Putamen (tissue), 1 donor: ENCODE measurements around the gene FMNL2.
A peak's percentile ranks its signal among the peaks of the same experiment; 100 is the strongest.

ENCODE experiments used
- DNase-seq: peaks from one replicate; pipeline ENCODE4 v3.0.0-alpha.2; 2016; ENCODE audit warnings: low spot score

FMNL2 gene

DNA sequence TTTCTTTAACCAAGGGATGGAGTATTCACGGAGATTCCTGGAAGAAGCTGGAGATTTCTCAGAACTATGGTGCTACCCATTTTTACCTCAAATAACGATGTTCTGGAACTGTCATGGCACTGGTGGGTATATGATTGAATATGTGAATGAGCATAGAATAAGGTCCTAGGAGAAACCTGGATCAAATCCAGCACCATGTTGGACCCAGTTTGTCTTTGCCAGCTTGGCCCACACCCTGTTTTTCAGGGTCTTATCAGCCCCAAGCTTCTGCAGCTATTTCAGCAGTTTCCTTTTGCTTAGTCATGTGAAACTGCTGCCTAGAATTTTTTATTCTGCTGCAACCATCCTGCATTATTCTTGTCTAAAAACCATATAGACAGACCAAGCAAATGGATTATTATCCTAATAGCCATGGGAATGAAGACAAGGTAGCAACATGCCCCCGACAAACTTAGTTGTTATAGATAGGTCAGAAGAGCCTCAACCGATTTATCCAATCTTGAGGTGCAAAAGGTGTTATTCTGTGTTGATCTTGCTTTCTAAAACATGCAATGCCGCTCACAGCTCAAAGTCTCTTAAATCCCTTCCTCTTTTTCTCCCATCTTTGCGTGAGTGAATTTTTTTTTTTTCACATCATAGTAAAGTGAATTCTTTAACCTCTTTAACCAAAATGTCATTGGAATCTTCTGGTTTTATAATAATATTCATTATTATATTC is 248.7 kb downstream of the FMNL2 start:
- no peak for DNase-seq

DNA sequence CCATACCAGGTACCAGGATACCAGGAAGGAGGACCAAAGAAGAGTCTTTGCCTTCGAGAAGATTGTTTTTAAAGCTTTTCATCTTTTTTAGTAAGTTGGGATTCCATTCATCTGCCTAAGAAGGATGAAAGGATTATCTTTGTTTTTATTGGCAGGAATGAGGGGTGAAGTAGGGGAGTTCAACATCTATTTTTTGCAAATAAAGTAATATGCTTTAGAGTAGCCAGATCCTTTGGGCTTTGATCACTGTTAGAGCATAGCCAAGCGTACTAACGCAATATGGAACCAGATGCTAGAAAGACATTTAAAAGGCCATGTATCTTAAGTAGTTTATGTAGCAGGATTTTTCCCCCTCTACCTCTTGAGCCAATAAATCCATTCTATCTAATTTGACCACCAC is 249.3 kb downstream of the FMNL2 start:
- no peak for DNase-seq

GRCh38 chr2:152585830-152586484 is 251.0 kb downstream of the FMNL2 start:
- DNase-seq, result no peak

DNA sequence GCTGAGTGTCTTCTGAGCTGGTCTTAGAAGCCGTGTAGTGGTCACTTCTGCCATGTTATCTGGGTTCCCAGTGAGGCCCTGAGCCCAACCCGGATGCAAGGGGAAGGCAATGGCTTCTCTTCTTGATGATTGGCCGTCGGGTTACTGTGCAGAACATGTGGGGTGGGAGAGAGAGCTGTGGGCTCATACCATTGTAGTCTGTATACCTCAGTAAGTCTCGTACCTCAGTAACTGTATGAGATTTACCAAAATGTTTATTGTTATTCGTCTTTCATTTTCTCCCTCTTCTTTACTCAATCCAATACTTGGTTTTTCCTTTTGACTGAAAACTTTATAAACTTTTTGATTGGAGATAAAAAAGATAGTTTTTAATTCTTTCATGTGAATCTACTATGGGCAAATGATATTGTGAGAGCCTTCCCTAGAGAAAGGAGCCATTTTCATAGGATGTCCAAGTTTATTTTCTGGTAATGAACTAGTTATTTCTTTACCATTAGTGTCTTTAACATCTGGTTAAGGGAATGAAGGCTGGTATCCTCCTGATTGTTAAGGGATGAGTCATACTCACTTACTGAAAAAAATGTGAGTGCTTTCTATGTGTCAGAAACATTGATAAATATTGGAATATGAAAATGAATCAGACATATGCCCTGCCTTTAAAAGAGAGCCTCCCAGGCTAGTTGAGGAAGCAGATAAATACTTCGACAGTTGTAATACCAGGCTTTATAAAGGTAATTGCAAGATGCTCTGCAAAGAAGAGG is 252.4 kb downstream of the FMNL2 start:
- no peak for DNase-seq

- no peak for DNase-seq
Observed at GRCh38 chr2:152588998-152589397, 254.0 kb downstream of the FMNL2 start.

GRCh38 chr2:152594022-152594766 is 259.2 kb downstream of the FMNL2 start:
- peak; percentile 37 for DNase-seq

- no peak for DNase-seq
Observed at GRCh38 chr2:152594792-152595191, 259.8 kb downstream of the FMNL2 start.

DNA sequence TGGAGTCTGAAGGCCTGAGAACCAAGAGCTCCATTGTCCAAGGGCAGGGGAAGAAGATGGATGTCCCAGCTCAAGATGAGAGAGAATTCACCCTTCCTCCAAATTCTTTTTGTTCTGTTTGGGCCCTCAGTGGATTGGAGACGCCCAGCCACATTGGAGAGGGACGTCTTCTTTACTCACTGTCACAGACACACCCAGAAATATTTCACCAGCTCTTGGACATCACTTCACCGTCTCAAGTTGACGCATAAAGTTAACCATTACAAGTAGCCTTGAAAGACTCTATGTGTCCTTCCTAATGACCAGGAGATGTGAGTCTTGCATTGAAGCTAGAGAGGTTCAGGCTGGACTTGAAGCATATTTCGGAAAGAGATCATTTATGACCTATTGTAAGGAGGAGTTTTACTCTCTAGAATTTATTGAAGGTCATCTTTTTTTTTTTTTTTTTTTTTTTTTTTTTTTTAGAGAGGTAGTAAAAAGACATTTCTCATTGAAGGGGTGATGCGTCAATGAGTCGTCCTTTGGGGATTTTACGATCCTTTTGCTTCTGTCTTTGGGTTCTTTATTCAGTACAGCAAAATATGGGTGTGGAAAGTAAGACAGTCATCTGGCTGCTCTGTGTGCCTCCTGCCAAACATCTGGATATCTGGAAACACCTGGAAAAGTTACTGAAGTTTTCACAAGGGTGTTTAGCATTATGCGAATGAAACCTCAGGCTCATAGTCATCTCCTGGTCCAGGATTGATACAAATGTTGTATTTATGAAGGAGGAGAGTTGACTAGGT is 264.2 kb downstream of the FMNL2 start:
- no peak for DNase-seq

DNA sequence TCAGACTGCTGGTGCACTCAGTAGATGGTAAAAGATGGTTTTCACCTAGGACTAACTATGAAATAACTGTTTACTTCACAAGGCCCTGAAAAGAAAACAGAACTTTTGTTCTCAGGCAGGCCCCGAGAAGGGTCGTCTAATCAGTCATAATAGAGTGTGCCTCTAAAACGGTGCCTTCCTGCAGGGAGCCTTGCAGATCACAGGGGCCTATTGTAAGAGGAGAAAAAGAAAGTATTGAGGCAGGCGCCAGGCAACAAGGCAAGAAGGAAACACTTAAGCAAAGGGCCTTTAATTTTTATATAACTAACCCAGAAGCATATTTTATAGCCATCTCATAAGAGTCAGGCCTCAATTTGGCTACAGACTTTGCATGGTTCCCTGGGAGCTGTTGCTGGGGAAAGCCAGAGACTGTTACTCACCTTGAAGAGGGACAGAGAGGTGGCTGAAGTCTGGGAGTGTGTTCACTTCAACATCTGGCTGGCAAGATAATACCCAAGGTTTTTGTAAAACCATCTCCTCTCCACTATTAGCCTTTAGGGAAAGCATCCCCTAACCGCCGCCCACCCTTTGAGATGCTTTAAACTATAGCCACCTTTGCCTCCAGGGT is 265.2 kb downstream of the FMNL2 start:
- DNase-seq, result no peak

- no peak for DNase-seq
Observed at GRCh38 chr2:152600697-152601096, 265.7 kb downstream of the FMNL2 start.

- DNase-seq, result no peak
Observed at GRCh38 chr2:152602750-152603149, 267.8 kb downstream of the FMNL2 start.

DNA sequence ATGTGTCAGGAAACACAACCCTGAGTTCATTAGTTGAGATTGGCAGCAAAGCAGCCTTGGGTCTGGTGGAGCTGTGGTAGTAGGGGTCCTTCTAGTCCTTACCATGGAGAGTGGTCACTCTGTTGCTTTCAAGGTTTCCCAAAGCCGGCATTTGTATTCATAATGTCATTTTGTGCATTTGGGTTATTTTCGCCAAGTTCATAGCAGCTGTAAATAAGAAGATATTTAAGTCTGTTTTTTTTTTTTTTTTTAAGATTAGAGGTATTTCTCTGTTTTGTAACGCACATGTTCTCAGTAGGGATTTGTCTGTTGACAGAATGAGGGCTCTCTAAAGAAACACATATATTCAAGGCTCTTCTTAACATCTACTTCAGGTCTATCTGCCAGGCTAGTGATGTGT is 268.2 kb downstream of the FMNL2 start:
- DNase-seq, result no peak

DNA sequence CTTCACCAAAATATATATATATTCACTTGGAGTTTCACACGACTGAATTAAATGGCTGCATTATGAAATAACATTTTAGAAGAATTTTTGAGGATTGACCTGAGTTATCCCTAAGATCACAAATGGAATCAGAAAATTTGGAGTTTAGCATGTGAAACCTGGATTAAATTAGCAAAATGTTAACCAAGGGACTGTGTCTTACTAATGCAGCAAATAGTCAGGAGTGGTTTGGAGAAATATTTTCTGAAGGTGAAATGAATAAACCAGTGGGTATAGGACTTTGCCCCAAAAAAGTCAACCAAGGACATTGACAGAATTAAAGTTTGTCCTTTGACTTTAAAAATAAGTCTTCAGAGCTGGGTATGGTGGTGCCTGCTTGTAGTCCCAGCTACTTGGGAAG is 271.1 kb downstream of the FMNL2 start:
- DNase-seq, result no peak

GRCh38 chr2:152606941-152607340 is 272.0 kb downstream of the FMNL2 start:
- DNase-seq, result no peak

DNA sequence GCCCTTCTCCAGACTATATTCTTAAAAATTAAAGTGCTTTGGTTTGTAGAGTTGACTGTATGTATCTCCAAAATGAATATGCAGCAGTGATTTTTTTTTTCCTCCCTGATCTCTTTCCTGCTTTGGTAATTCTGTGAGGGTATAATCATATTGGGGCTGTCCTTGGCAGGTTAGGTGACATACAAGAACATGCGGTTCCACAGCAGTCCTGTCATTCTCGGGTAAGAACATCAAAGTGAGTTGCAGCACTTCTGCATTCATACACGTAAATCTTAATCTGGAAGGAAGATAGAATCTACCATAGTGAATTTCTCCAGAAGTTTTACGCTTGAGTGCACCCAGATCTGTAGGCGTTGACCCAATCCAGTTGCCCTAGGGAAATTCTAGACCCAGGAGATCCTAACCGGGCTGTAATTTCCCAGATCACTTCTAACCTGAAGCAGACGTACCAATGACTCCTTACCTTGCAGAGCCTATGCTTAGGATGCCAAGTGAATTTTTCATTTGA is 272.9 kb downstream of the FMNL2 start:
- DNase-seq, result no peak

DNA sequence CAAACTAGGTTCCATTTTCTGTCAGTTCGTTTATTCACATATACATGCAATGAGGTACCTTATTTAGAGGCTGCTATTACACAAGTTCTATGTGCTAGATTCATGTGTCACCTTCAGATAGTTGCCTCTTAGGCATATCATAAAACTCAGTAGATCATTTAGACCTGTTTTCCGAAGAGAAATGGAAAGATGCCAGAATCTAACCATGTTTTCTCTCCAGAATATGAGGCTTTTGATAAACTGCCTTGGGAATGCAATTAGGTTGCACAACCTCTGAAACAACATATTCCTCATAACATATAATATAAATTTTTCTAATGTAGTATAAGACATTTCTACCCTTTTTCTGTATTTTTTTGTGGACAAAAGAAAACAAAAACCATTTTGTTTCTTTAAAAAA is 274.2 kb downstream of the FMNL2 start:
- no peak for DNase-seq

DNA sequence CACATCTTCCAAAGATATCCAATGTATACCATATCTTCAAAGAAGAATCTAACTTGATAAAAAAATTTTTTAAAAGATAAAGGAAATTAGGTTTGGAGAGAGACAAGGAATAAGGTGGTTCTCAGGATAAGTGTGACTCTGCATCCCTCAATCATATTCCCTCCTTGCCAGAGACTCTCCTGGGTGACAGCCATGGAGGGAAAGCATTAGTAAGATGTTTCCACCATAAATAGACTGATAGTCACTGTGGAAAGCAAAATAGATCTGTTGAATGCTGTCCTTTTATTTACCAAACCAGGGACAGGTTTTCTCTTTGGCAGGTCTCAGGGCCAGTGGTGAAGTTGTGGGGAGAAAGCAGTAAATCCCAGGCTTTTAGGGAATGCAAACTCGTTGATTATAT is 274.7 kb downstream of the FMNL2 start:
- DNase-seq, result no peak

DNA sequence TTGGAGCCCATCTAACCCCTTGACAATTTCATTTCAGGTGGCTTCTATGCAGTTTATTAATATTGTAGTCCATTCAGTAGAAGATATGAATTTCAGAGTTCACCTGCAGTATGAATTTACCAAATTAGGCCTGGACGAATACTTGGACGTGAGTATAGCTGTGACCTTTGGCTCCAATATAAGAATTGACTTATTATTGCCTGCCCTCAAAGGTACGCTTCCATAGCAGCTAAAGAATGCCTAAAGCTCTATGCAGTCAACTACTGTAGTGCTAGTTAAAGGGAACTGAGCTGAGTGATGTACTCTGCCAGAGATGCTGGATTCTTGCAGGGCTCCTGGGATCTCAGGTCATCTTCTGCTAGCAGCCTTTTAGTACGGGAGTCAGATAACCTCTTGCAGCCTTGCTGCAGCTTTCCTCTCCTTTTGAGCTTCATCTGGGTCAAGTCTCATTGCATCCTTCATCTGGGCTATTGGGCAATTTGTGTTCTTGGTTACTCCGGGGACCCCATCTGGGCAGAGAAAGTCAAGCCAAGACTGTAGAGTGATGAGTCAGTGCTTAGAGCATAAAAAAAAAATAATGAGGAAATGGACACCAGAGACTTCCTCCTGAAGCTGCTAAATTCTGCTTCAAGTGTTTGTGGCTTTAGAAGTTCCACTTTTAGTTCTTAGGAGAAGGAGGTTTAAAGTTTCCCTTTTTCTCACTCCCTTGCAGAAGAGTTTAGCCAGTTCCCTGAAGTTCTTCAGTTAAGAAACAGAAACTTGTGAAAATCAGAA is 276.7 kb downstream of the FMNL2 start:
- peak; percentile 53 for DNase-seq

- no peak for DNase-seq
Observed at GRCh38 chr2:152613235-152613634, 278.3 kb downstream of the FMNL2 start.

DNA sequence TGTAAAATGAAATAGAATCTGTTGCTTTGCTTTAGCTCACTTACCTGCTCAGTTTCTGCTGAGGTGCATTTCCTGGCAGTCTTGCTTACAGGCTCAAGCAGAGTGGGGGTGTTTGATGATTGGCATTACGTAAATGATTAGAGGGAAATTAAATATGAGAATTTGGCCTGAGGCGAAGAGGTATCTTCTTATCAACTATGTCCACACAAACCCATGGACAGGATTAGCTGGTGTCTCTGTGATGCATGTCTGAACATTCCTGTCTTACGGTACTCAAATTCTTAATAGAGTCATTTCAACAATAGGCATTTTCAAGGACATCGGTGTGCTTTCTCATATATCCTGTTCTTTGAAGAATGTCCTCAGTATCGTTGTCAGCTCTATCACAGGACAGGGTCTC is 280.2 kb downstream of the FMNL2 start:
- no peak for DNase-seq
